COLO829 (cell line): Measurements from ENCODE around the gene RAD21L1.
"Not testable (repeated sequence)": the region's sequence is repeated elsewhere in the genome, so short reads cannot be mapped to it uniquely, and the experiment has no call there.

Experiments
- DNase-seq: peaks from one replicate; pipeline ENCODE4 v3.0.0; 2012; ENCODE audit warnings: low spot score

Gene RAD21L1

GRCh38 chr20:1199964-1200363 lies 25.9 kb upstream of the RAD21L1 start:
- DNase-seq = no peak

GRCh38 chr20:1202762-1203504 lies 22.9 kb upstream of the RAD21L1 start, which contains the start of gene C20orf202:
Gene C20orf202, plus strand, starts transcription at chr20:1203454. Its CDS starts 132 bp downstream, at chr20:1203586.
- no peak for DNase-seq

- no peak for DNase-seq
These were observed 22.2 kb upstream of the RAD21L1 start for GRCh38 chr20:1203630-1204029.

- DNase-seq = no peak
These were observed 21.7 kb upstream of the RAD21L1 start for GRCh38 chr20:1204113-1204512.

- DNase-seq = no peak
These were observed 21.3 kb upstream of the RAD21L1 start for GRCh38 chr20:1204576-1204975.

- DNase-seq = no peak
These were observed 20.0 kb upstream of the RAD21L1 start for GRCh38 chr20:1205802-1206201.

- no peak for DNase-seq
These were observed 19.3 kb upstream of the RAD21L1 start for GRCh38 chr20:1206366-1207148.

- DNase-seq = no peak
These were observed 18.5 kb upstream of the RAD21L1 start for GRCh38 chr20:1207293-1207878.

GRCh38 chr20:1209447-1210387 lies 16.1 kb upstream of the RAD21L1 start:
- no peak for DNase-seq

- DNase-seq = no peak
These were observed 15.3 kb upstream of the RAD21L1 start for GRCh38 chr20:1210501-1210900.

GRCh38 chr20:1212023-1212422 lies 13.8 kb upstream of the RAD21L1 start:
- DNase-seq = no peak

- DNase-seq = peak; percentile 80
These were observed 13.0 kb upstream of the RAD21L1 start for GRCh38 chr20:1212607-1213396.

- no peak for DNase-seq
These were observed 11.0 kb upstream of the RAD21L1 start for GRCh38 chr20:1214838-1215261.

- no peak for DNase-seq
These were observed 10.3 kb upstream of the RAD21L1 start for GRCh38 chr20:1215386-1216170.

GRCh38 chr20:1216527-1217427 lies 9.1 kb upstream of the RAD21L1 start:
- not testable (repeated sequence) for DNase-seq

GRCh38 chr20:1222750-1223149 lies 3.1 kb upstream of the RAD21L1 start:
- not testable (repeated sequence) for DNase-seq

GRCh38 chr20:1224205-1224890 lies 1.5 kb upstream of the RAD21L1 start:
- DNase-seq = no peak

GRCh38 chr20:1225263-1225782 lies 521 bp upstream of the RAD21L1 start:
- DNase-seq = peak; percentile 29
